SKM-1 (cell line): ENCODE measurements around the gene SLC9A9.

Source experiments
- DNase-seq: peaks from one replicate; lab custom pipeline; 2025; ENCODE audit not compliant: unreplicated experiment; lab: John Stamatoyannopoulos, UW

The SLC9A9 gene

DNA sequence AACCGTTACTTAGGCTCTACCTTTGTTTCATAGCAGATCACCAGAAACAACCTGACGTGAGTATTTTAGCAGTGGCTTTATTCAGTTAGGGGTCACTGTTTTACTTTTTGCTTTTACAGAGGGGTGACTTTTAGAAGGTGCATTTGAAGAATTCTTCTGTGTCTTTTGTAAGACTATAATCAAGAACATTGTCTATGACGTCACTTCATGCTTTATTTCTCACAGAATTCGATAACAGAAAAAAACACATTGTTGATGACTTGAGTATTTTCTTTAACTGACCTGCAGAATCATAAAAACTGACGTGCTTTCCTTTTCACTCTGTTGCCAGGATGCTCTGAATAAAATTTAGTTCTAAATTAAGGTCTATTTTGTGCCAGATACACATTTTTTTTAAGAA is 244.5 kb downstream of the SLC9A9 start:
- no peak for DNase-seq

DNA sequence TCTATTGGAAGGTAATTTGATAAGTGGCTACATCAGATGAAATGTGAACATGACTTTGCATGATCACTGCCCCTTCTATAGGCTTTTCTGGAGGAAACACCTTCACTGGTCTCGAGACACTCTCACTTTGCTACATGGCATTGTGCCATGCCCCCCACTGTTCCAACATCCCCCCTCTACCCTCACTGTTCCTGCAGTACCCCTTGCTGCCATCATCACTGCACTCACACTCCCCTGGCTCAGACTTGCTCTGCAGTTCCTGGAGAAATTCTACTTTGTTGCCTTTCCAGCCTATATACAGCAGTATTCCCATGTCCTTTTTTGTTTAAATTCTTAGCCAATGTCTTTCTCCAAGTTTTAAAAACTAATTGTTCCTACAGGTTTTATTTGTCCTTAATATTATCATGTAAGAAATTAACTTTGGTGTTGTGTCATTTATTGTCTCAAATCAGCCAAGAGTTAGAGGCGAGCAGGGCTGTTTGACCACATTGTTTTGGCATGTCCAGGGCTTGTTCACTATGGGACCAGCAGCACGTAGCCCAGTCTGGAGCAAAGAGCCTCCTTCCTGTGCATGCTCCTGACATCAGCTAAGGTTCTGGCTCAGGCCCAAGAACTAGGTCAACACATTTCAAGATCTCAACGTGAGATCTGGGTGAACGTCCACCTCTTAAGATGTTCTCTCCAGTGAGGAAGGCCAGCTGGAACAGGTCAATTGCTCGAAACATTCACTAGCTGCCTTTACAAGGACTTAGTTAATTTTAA is 246.4 kb downstream of the SLC9A9 start:
- no peak for DNase-seq

DNA sequence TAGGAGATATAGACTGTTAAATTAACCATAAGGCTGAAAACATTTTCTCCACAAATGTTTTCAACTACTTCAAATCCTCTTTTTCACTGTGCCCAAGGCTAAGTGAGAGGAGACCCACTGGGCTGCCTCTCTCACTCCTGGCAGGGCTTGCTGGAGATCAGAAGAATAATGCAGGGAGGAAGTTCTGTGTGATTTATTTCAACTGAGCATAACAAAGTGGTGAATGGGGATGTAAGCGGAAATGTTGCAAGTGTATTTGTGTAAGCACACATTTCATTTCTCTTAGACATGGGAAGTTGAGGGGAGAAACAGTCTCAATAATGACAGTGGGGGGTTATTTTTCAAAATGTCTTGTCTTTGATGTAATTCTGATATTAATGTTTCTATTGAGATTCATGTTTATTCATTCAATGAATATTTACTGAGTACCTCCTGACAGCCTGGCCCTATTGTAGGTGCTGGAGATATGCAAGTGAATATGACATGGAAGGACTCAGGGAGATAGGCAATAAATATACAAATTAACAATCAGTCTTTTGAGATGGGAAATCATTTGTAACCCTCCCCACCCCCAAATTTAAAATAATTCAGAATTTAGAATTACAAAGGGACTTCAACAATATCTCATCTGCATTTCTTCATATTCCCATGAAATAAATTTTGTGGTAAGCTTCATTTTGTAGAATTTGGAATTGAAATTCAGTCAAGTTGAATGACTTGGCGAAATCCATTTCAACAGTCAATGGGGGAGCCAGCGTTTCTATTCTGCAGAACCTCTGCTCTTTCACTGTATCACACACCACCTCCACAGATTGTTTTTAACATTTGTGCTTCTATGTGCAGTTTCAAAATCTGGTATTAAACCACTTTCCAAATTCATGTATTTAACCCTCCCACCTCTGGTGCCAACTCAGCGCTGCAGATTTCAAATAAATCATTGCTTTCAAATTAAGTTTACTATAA is 247.2 kb downstream of the SLC9A9 start:
- DNase-seq = no peak

DNA sequence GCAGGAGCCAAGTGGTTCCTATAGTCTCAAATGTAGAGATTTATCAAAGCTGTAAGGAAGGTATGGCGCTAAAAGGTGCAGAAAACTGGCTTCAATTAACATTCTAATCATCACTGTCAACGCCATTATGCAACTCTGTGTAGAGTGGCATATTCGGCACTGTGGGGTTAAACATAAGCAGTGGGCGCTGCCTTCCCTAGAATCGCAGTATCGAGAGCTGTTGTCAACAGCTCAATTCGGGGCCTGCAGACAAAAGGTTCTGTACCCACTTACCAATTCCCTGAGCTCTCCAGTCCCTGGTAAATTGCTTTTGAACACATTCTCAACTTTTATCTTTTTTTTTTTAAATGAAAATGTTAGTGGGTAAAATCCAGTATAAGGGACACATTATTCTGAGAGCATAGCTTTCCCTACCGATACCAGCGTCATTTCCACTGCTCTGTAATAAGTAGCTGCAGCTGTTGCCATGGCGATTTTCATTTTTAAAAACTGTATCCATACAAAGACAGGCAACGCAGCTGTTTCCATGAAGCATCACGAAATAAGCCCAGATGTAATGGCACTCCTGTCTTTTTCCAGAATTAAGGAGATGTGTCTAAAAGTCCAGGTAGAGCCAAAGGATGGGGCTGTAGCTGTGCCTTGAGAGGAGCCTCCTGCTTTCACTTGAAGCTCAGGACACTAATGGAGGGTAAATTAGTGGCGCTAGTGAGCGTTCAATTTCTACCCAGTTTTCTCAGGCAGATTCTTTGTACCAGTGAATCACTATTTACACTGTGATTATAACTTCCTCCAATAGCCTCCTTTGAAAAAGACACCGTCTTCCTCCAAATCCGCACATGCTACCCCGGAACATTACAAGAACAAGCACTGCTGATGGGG is 250.3 kb downstream of the SLC9A9 start:
- DNase-seq = no peak

DNA sequence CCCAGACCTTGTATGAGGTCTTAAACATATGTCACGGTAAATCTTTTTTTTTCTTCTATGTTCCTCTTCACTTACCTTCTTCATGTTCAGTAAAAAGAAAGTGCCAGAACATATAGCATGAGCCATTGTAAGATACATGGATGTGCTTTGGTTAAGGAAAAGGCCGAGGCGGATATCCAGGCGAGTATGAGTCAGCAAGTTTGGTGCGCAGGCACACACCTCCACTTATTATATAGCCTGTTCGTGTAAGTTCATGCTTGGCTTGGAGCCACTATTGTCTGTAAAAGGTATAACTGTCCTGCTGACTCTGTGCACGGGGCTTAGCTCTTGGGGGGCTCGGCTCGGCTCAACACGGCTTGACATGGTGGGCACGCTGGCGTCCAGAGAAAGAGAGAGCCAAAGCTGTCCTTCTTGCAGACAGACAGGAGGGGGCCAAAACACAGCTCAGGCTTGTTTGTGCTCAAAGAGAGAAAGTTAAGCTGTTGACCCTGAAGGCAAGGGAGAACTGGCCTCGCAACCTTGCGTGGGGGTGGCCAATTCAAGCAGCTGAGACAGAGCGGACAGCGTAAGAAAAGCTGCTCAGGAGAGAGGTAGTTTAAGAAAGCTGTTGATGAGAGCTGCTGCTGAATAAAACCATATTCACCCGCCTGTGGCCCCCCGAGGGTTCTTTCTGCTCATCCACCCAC is 251.2 kb downstream of the SLC9A9 start:
- DNase-seq = no peak

DNA sequence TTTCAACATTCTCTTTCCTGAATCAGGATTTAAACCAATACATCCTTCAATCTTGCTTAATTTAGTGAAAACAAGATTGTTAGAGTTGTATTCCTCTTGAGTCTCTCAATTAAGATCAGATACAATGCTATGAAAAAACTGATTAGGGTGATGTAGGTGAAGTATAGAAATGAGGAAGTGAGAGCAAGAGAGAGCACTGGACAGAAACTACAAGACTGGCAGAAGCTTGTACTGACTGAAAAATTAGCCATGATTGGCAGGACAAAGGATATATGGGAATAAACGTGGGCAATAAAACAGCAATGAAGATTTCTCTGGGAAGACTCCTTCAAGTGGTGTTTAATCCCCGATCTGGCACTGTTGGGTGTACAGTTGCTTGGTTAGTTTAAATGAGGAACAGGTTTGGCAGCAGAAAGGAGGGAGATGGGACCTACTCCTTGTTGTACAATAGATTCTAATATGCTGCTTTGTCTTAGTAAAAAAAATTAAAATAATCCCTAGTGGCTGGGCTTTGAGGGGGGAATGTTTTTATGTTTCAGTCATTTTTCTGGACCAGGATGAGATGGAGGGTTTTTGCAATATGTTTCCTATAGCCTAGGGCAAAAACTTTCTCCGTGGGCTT is 252.7 kb downstream of the SLC9A9 start:
- no peak for DNase-seq

DNA sequence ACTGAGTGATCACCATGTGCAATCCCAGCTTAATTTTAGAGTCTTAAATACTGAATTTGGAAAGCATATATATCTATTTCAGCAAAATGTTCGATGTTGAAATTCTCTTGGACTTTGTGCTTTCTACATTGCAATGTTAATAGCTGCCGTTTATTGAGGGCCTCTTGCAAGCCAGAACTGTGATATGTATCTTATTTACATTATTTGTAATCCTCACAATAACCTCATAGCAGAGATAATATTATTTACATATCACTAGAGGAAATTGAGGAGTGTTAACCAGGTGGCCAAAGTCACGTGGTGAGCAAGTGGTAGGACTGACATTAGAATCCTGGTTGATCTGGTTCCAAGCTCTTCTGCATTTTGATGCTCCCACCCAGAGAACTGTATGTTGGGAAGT is 254.1 kb downstream of the SLC9A9 start:
- no peak for DNase-seq

DNA sequence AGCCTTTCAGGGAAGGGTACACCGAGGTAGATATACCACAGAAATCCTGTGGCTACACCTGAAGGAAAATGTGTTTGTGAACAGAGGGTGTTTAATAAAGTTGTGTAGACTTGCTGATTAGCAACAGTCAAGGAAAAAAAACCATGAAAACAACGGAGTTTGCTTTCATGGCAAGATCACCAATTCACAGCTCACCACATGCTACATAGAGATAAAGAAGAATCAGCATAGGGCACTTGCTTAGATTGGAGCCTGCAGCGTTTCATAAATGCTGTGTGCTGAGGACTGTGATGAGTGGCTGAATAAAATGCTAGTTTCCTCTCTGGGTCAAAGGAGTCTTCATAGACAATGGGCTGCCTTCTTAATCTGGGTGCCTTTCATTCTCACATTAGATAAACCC is 257.6 kb downstream of the SLC9A9 start:
- no peak for DNase-seq

DNA sequence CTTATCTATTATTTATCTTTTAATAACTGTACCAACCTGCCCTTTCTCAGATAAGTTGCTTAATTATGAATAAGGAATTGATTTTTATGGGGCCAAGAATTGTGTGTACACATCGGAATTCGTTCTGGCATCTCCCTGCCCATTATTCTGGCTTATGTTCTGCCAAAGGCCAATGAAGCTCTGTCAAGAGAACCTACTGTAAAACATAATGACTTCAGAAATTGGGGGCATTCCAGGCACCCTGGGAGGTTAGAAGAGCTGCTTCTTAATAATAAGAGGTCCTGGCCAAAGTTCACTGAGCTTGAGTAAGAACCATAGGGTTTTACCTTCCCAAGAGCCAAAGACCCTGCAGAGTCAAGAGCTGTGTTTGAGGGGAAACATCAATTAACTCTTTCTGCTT is 261.7 kb downstream of the SLC9A9 start:
- DNase-seq = no peak

DNA sequence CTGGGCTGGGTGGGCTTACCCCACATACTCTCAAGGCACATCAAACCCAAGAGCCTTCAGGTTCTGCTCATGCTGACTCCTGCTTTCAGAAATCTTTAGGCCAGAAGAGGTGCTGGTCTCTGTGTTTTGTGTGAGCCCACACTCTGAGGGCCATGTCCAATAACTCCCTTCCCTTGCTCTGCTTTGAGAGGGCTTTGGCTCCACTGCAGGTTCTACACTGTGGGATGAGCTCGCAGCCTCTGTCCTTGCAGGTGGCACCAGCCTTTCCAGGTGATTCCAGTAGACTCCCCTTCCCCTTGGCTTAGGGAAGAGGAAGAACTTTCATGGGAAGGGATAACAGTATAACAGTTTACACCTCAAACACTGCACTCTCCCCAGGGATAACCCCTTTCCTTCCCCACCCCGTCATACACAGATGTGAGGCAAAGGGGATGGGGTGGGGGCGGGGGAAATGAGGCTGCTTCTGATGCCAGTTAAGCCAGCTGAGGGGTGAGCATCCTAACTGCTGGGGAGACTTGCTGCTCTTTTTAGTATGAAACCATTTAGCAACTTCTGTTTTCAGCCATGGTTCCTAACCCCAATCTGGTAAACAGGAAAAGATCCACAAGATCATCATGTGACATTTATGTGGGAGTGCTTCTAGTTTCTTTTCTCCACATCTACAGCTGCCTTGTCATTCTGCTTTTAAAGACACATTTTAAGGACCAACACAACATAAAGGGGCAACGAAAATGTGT is 262.4 kb downstream of the SLC9A9 start:
- no peak for DNase-seq

DNA sequence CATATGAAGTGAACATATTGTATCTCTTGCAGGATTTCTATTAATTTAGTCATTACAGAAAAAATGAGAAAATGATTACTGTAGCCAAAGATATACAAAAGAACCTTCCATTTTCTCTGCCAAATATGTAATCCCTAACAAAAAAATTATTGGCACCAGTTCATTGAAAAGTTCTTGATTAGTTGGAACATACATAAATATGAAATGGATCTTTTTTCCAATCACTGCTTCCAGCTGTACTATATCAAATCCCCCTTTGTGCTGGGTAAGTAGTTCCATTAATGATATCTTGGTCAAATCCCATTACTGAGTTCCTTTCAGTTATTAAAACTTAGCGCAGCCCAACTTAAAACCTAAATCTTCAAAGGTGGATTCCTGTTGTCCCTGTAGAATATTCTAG is 263.8 kb downstream of the SLC9A9 start:
- DNase-seq = no peak

DNA sequence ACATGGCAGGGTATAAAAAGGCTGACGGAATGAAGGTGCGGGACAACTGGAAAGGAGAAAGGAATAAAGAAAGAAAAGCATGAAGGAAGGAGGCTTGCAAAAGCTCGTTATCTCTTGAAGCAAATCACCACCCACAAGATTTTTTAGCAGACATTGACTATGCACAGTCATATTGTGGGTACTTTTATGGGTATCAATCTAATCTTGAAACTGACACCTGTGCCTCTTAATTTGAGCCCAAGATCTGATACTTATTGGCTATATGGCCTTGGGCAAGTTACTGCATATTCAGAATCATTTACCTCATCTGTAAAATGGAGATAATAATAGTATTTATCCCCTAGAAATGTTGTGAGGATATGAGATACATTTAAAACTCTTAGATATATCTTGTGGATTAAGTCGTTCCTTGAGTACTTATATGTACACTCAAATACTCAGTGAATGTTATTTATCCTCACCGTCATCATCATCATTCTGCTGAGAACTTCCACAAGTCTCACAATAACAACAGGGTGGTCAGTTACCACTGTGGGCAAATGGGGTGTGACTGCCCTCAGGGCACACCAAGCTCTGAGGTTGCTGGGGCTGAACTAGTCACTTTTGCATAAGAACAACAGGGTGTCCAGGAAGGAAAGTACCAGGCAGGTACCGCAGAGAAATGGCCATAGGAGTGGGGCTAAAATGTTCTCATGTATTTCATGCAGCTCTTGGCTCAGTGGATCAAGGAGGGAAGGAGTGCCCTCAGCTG is 266.1 kb downstream of the SLC9A9 start:
- no peak for DNase-seq

DNA sequence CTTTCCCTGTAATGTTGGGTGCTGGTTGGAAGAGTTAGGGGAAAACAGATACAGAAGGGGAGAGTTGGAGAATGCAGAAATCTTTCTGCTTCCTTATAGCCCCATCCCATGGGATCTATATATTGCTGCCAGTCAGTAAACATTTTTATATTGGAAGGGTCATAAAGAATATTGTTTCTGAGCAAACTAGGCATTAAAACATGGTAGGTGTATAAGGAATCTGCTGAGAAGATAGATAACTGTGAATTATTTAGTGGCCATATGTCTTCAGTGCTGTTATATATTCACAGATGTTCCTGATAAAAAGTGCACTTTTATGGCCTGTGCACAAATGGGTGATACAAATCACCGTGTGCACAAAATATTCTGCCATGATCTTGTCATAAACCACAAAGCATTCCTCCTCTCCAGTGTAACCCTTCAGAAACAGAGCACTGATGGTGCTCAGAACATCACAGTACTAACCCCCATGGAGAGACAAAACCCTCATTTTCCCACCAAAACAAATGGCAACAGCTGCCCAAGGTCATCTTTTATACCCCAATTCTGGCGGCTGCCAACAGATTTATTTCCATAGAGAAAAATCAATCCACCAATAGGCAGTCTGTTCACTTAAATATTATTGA is 269.3 kb downstream of the SLC9A9 start:
- no peak for DNase-seq

DNA sequence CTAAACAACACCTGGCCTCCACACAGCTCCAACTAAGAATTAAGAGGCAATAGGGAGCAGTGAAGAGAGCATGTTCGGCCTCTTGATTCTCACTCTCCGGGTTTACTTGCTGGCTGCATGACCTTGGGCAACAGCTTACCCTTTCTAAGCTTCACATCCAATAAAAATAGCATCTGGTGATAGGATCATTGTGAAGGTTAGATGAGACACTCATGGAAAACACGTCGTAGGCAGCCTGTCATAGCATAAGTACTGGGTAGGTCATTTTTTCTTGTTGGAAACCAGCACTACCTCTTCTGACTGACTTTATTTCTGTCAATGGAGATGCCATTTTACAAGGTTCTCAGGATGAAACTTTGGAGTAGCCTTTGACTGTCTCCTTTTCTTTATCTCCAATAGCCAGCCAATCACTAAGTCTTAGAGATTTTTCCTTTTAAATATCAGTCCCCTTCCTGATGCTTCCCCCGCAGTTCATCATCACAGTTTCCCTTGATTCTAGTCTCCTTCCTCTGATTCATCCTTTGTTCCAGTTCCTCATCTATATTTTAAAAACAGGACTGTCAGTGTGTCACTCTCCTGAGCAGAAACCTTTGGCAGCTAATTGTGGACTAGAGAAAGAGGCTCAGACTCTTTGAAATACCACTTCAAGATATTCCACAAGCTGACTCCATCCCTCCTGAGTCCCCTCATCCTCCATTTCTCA is 271.5 kb downstream of the SLC9A9 start:
- DNase-seq = no peak

DNA sequence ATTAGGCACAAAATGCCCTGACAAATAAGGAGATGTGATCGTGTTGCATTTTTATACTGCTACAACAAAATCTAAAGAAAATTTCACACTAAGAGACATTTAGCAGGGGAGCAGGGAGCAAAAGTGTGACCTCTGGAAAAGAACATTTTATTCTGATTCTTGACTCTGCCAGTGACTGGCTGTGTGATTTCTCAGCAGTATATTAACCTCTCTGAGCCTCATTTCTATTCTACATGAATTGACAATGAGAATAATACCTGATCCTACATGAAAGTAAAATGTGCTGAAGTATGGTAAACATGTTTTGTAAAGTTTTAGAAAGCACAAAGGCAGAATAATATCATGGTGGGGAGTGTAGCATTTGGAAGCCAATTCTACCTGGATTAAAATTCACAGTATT is 273.3 kb downstream of the SLC9A9 start:
- DNase-seq = no peak

DNA sequence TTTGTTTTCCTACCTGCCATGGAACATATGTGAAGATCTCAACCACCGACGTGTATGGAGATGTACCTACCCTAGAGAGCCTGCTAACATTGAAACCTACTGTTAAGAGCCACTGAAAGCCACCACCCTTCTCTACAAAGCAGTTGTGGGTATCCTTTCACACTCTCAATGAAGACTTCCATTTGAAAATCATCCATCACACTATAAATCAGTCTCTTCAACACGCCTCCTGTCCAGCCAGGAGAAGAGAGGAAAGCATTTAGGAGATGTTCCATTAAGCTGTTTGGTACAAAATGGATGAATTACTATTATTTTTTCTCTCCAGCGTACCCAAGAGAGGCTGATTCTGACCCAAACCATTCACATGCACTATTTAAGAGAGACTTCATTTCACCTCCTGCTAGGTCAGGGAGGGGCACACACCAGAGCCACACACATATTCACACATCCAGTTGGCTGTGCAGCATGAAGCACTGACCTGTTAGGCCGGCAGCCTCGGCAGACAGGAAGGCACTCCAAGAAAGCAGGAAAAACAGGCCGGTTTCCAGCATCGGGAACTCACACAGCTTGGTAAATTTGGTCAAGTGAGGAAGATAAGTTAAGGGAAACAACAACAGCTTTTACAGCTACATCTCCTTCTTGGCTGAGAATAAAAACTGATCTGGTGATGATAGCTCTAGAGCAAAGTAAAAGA is 274.5 kb downstream of the SLC9A9 start:
- no peak for DNase-seq

DNA sequence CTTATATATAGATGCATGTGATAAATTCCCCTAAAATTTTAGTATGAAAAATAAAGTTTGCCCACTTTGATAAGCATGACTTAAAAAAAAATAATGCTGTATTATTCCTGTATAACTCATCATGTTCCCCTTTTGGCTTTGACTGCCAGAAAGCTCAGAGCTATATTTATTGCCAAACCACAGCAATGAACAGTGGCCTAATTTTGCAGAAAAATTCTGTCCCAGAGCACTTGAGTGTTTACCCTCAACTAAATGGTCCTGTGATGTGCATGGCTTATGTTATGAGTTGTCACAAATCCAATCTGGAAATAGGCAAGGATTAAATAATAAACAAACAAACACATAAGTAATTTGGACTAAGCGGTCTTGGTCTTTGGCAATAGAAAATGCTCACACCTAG is 276.7 kb downstream of the SLC9A9 start:
- no peak for DNase-seq
